ENCODE data around the gene MEPCE. TPM values are rescaled to one million over a fixed set of nuclear protein-coding genes. Genes with fewer than 3 reads are reported as not detected.
"Not testable (repeated sequence)": the region's sequence is repeated elsewhere in the genome, so short reads cannot be mapped to it uniquely, and the experiment has no call there.

The MEPCE gene
- polyA plus RNA-seq, 1 donor (not counting 4 experiments of a cell fraction or from before 2014, with no cell fraction given) = 10.6 TPM

DNA sequence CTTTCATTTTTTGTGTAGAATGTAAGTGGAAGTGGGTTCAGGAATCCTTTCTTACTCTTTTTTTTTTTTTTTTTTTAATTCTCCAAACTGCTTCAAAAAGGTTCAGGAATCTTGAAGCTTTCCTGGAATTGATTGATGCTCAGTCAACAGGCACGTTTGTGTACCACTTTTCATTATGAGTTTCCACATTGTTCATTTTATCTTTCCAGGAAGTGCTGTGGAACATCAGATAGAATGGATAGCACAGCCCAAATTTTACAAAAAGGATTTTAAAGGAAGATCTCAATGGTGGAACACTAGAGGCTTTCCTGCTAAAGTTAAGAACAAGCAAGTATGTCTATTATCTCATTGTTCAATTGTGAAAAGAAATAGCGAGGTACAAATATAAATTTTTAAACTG lies 8.5 kb downstream of the MEPCE start:
- peaks cover 7 to 21% of the 10 kb centered on the region in 2 experiments for H3K36me3 ChIP-seq (ENCODE audit: control insufficient read depth in 2 of 2, extremely low read depth in 1 of 2, insufficient read depth in 2 of 2, low read length in 2 of 2)
- H3K4me3 ChIP-seq (ENCODE audit: control insufficient read depth in 2 of 3, extremely low read depth in 1 of 3, insufficient read depth in 2 of 3, low read depth in 1 of 3, low read length in 3 of 3) = no peak overlapping the region
- TF ChIP-seq EZH2 (IDR thresholded peaks at IDR 0.05; ENCODE audit: low read length) (no peak), CTCF (optimal IDR thresholded peaks at IDR 0.05 in 1 of 3, IDR thresholded peaks at IDR 0.05 in 1 of 3, conservative IDR thresholded peaks at IDR 0.05 in 1 of 3; ENCODE audit: extremely low read depth in 1 of 3, insufficient read depth in 2 of 3, low read length in 3 of 3) (no peak)
- peaks cover 6% of the 10 kb centered on the region for H3K4me1 ChIP-seq (ENCODE audit: control insufficient read depth, extremely low read depth, insufficient read depth, low read length)
- DNase-seq (ENCODE audit: low read depth, low spot score) (no peak), FAIRE-seq (no peak)
- no peaks in the 10 kb centered on the region for H3K27me3 ChIP-seq (ENCODE audit: control insufficient read depth, extremely low read depth, insufficient read depth, low read length)
- peaks cover 24% of the 10 kb centered on the region for H3K79me2 ChIP-seq (ENCODE audit: control insufficient read depth, insufficient read depth, low read length)
- H3K4me2 ChIP-seq (ENCODE audit: control insufficient read depth, extremely low read depth, insufficient read depth, low read depth, low read length) = no peak overlapping the region
- H3K27ac ChIP-seq (ENCODE audit: control insufficient read depth, insufficient read depth, low read length) = no peak overlapping the region
- no peaks in the 10 kb centered on the region for H3K9me1 ChIP-seq (ENCODE audit: control insufficient read depth, extremely low read depth, insufficient read depth, low read length)
- no peak overlapping the region for H3K9ac ChIP-seq (ENCODE audit: control insufficient read depth, extremely low read depth, insufficient read depth, low read length)
- dilution Hi-C loops (cut with MboI; ENCODE audit: extremely low pct_ligation_motif_present, low sequenced_read_pairs) = no loop called here
- no peaks in the 10 kb centered on the region for H4K20me1 ChIP-seq (ENCODE audit: control insufficient read depth, extremely low read depth, insufficient read depth, low read length)
- H2AFZ ChIP-seq (ENCODE audit: control insufficient read depth, low read length) = no peak overlapping the region
- no peaks in the 10 kb centered on the region for H3K9me3 ChIP-seq (ENCODE audit: control insufficient read depth, low read depth, low read length)

GRCh38 chr7:100438731-100439130 lies 9.1 kb downstream of the MEPCE start:
- H3K9me3 ChIP-seq (ENCODE audit: control insufficient read depth, low read depth, low read length); H3K9ac ChIP-seq (ENCODE audit: control insufficient read depth, extremely low read depth, insufficient read depth, low read length); DNase-seq (ENCODE audit: low read depth, low spot score); H3K4me1 ChIP-seq (ENCODE audit: control insufficient read depth, extremely low read depth, insufficient read depth, low read length); H2AFZ ChIP-seq (ENCODE audit: control insufficient read depth, low read length); H3K4me2 ChIP-seq (ENCODE audit: control insufficient read depth, extremely low read depth, insufficient read depth, low read depth, low read length); dilution Hi-C loops (cut with MboI; ENCODE audit: extremely low pct_ligation_motif_present, low sequenced_read_pairs); H3K27ac ChIP-seq (ENCODE audit: control insufficient read depth, insufficient read depth, low read length); H3K9me1 ChIP-seq (ENCODE audit: control insufficient read depth, extremely low read depth, insufficient read depth, low read length); FAIRE-seq; H3K27me3 ChIP-seq (ENCODE audit: control insufficient read depth, extremely low read depth, insufficient read depth, low read length); H3K4me3 ChIP-seq (ENCODE audit: control insufficient read depth in 2 of 3, extremely low read depth in 1 of 3, insufficient read depth in 2 of 3, low read depth in 1 of 3, low read length in 3 of 3); H4K20me1 ChIP-seq (ENCODE audit: control insufficient read depth, extremely low read depth, insufficient read depth, low read length): not testable (repeated sequence)
- H3K36me3 ChIP-seq (ENCODE audit: control insufficient read depth in 2 of 2, extremely low read depth in 1 of 2, insufficient read depth in 2 of 2, low read length in 2 of 2) = peaks cover 5 to 15% of the 10 kb centered on the region in 2 experiments
- H3K79me2 ChIP-seq (ENCODE audit: control insufficient read depth, insufficient read depth, low read length) = peaks cover 19% of the 10 kb centered on the region

- H3K9me1 ChIP-seq (ENCODE audit: control insufficient read depth, extremely low read depth, insufficient read depth, low read length); H3K4me3 ChIP-seq (ENCODE audit: control insufficient read depth in 2 of 3, extremely low read depth in 1 of 3, insufficient read depth in 2 of 3, low read depth in 1 of 3, low read length in 3 of 3); H4K20me1 ChIP-seq (ENCODE audit: control insufficient read depth, extremely low read depth, insufficient read depth, low read length); dilution Hi-C loops (cut with MboI; ENCODE audit: extremely low pct_ligation_motif_present, low sequenced_read_pairs); H3K9ac ChIP-seq (ENCODE audit: control insufficient read depth, extremely low read depth, insufficient read depth, low read length); H3K4me1 ChIP-seq (ENCODE audit: control insufficient read depth, extremely low read depth, insufficient read depth, low read length); H3K9me3 ChIP-seq (ENCODE audit: control insufficient read depth, low read depth, low read length); H3K36me3 ChIP-seq (ENCODE audit: control insufficient read depth in 2 of 2, extremely low read depth in 1 of 2, insufficient read depth in 2 of 2, low read length in 2 of 2); H3K27me3 ChIP-seq (ENCODE audit: control insufficient read depth, extremely low read depth, insufficient read depth, low read length); DNase-seq (ENCODE audit: low read depth, low spot score); H3K4me2 ChIP-seq (ENCODE audit: control insufficient read depth, extremely low read depth, insufficient read depth, low read depth, low read length); H2AFZ ChIP-seq (ENCODE audit: control insufficient read depth, low read length); H3K27ac ChIP-seq (ENCODE audit: control insufficient read depth, insufficient read depth, low read length); FAIRE-seq: not testable (repeated sequence)
- peaks cover 14% of the 10 kb centered on the region for H3K79me2 ChIP-seq (ENCODE audit: control insufficient read depth, insufficient read depth, low read length)
Observed at GRCh38 chr7:100439244-100439643, 9.6 kb downstream of the MEPCE start.
